Panc1 (cell line): ENCODE results near the gene LIPK.

Source experiments
- POLR2AphosphoS5 ChIP-seq: IDR thresholded peaks from 2 replicates; pipeline ENCODE4 v1.6.1; 2012; ENCODE audit warnings: mild to moderate bottlenecking, low read depth, low read length, moderate library complexity
- TCF7L2 ChIP-seq: IDR thresholded peaks from 2 replicates; pipeline ENCODE4 v1.6.1; 2011; ENCODE audit warnings: mild to moderate bottlenecking, low read depth, low read length, inconsistent platforms
- TF ChIP-seq, protein P1 (sequence below): fragments of 450-650 bp; IDR thresholded peaks from 2 replicates; pipeline ENCODE4 v1.5.1; 2017; ENCODE audit warnings: mild to moderate bottlenecking
- TF ChIP-seq, protein P2 (sequence below), 2 experiments: IDR thresholded peaks; 2 replicates each; pipeline ENCODE4 v1.6.1; 2011 to 2012; ENCODE audit warnings: low read depth in 2 of 2, control low read depth in 1 of 2, low read length in 1 of 2, mild to moderate bottlenecking in 1 of 2, moderate library complexity in 1 of 2; ENCODE audit not compliant: insufficient read depth in 1 of 2

DNA sequence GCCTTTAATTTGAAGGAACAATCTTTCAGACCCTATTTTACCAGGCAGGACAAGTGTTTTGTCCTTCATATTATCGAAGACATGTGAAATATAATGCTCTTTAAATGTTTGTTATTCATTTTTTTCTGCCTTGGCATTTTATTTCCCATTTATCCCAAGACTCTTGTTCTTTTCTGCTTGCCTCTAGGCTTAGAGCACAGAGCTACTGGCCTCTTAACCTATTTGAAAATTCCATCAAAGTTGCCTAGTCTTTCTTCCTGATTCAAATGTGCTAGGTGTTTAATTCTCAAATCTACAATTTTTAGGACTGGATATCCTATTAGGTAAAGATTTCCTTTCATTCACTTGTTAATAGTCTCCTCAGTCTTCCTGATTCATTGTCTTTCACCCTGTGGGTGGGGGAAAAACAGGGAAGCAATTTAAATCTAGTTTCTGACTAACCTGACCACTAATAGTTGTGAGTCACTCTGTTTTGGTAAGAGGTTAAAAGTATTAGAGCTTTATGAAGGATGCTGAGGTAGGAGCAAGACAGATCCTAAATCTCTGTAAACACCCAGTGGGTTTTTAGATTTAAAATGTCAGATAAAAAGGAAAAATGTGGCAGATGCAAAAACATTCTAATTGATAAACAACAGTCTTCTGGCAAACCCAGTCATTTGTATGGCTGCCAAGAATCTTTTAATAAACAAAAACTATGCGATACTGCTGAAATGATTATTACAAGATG, 1.5 kb downstream of the LIPK start:
- TF ChIP-seq POLR2AphosphoS5 = peak; percentile 52; the same call in 1 of the 2 replicates
- TF ChIP-seq, protein P1, sequence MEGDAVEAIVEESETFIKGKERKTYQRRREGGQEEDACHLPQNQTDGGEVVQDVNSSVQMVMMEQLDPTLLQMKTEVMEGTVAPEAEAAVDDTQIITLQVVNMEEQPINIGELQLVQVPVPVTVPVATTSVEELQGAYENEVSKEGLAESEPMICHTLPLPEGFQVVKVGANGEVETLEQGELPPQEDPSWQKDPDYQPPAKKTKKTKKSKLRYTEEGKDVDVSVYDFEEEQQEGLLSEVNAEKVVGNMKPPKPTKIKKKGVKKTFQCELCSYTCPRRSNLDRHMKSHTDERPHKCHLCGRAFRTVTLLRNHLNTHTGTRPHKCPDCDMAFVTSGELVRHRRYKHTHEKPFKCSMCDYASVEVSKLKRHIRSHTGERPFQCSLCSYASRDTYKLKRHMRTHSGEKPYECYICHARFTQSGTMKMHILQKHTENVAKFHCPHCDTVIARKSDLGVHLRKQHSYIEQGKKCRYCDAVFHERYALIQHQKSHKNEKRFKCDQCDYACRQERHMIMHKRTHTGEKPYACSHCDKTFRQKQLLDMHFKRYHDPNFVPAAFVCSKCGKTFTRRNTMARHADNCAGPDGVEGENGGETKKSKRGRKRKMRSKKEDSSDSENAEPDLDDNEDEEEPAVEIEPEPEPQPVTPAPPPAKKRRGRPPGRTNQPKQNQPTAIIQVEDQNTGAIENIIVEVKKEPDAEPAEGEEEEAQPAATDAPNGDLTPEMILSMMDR = no peak
- TF ChIP-seq, protein P2, sequence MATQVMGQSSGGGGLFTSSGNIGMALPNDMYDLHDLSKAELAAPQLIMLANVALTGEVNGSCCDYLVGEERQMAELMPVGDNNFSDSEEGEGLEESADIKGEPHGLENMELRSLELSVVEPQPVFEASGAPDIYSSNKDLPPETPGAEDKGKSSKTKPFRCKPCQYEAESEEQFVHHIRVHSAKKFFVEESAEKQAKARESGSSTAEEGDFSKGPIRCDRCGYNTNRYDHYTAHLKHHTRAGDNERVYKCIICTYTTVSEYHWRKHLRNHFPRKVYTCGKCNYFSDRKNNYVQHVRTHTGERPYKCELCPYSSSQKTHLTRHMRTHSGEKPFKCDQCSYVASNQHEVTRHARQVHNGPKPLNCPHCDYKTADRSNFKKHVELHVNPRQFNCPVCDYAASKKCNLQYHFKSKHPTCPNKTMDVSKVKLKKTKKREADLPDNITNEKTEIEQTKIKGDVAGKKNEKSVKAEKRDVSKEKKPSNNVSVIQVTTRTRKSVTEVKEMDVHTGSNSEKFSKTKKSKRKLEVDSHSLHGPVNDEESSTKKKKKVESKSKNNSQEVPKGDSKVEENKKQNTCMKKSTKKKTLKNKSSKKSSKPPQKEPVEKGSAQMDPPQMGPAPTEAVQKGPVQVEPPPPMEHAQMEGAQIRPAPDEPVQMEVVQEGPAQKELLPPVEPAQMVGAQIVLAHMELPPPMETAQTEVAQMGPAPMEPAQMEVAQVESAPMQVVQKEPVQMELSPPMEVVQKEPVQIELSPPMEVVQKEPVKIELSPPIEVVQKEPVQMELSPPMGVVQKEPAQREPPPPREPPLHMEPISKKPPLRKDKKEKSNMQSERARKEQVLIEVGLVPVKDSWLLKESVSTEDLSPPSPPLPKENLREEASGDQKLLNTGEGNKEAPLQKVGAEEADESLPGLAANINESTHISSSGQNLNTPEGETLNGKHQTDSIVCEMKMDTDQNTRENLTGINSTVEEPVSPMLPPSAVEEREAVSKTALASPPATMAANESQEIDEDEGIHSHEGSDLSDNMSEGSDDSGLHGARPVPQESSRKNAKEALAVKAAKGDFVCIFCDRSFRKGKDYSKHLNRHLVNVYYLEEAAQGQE (IDR thresholded peaks at IDR 0.05; ENCODE audit: insufficient read depth in 1 of 2, low read depth in 2 of 2, low read length in 1 of 2) = no peak
- TF ChIP-seq TCF7L2 = peak; percentile 84
